GM12878 (cell line): ENCODE results near the gene MTO1. TPM values are rescaled to one million over a fixed set of nuclear protein-coding genes. Genes with fewer than 3 reads are reported as not detected.

Experiments
- CREB1 ChIP-seq: IDR thresholded peaks from 2 replicates; pipeline ENCODE4 v1.6.1; 2012; ENCODE audit warnings: low read depth, mild to moderate bottlenecking, inconsistent platforms
- CTCF ChIP-seq, 3 experiments: IDR thresholded peaks in 2 of 3; conservative IDR thresholded peaks in 1 of 3; 2 replicates each; pipeline ENCODE4 v1.5.1; 2011; ENCODE audit warnings: low read depth in 3 of 3, low read length in 3 of 3, mild to moderate bottlenecking in 3 of 3, control low read depth in 2 of 3, moderate library complexity in 2 of 3, inconsistent platforms in 1 of 3, mixed read lengths in 1 of 3; ENCODE audit not compliant: control insufficient read depth in 2 of 3, insufficient read depth in 1 of 3; ENCODE audit errors: extremely low read depth in 1 of 3
- E2F8 ChIP-seq: fragments of 450-650 bp; IDR thresholded peaks from 2 replicates; pipeline ENCODE4 v1.6.1; 2018; ENCODE audit warnings: mild to moderate bottlenecking, low read depth, moderate library complexity; ENCODE audit not compliant: partially characterized antibody
- FOXM1 ChIP-seq: IDR thresholded peaks from 2 replicates; pipeline ENCODE4 v1.6.1; 2012; ENCODE audit warnings: low read depth, mild to moderate bottlenecking, inconsistent platforms, low read length, moderate library complexity
- GATAD2B ChIP-seq: fragments of 450-650 bp; conservative IDR thresholded peaks from 2 replicates; pipeline ENCODE4 v1.6.1; 2017; ENCODE audit warnings: low read depth, mild to moderate bottlenecking, moderate library complexity
- IRF4 ChIP-seq: IDR thresholded peaks from 2 replicates; pipeline ENCODE4 v1.6.1; 2011; ENCODE audit warnings: low read depth, low read length
- JUNB ChIP-seq: IDR thresholded peaks from 2 replicates; pipeline ENCODE4 v1.6.1; 2016; ENCODE audit warnings: antibody characterized with exemption, mild to moderate bottlenecking
- JUND ChIP-seq: IDR thresholded peaks from 2 replicates; pipeline ENCODE4 v1.6.1; 2012; ENCODE audit warnings: low read depth, mild to moderate bottlenecking, low read length, improper control_type of control experiment, moderate library complexity
- MEF2B ChIP-seq: fragments of 450-650 bp; IDR thresholded peaks from 2 replicates; pipeline ENCODE4 v1.6.1; 2018; ENCODE audit warnings: mild to moderate bottlenecking, moderate library complexity; ENCODE audit not compliant: partially characterized antibody, poor library complexity, severe bottlenecking
- MXI1 ChIP-seq: fragments of 150-350 bp; IDR thresholded peaks from 2 replicates; pipeline ENCODE4 v1.6.1; 2011; ENCODE audit warnings: low read depth, mild to moderate bottlenecking, inconsistent platforms, low read length, improper control_type of control experiment
- NBN ChIP-seq: fragments of 450-650 bp; IDR thresholded peaks from 2 replicates; pipeline ENCODE4 v1.6.1; 2016
- NFXL1 ChIP-seq: fragments of 450-650 bp; IDR thresholded peaks from 2 replicates; pipeline ENCODE4 v1.6.1; 2017; ENCODE audit warnings: antibody characterized with exemption, mild to moderate bottlenecking, borderline replicate concordance
- NFYB ChIP-seq: IDR thresholded peaks from 2 replicates; pipeline ENCODE4 v1.6.1; 2011; ENCODE audit warnings: low read depth, mild to moderate bottlenecking, low read length, improper control_type of control experiment, moderate library complexity; ENCODE audit not compliant: insufficient read depth
- PAX5 ChIP-seq: IDR thresholded peaks from 2 replicates; pipeline ENCODE4 v1.6.1; 2011; ENCODE audit warnings: low read depth, low read length, borderline replicate concordance
- RAD51 ChIP-seq: fragments of 450-650 bp; IDR thresholded peaks from 2 replicates; pipeline ENCODE4 v1.6.1; 2016; ENCODE audit warnings: moderate library complexity, mild to moderate bottlenecking, inconsistent platforms
- RB1 ChIP-seq: fragments of 450-650 bp; formaldehyde crosslinking; IDR thresholded peaks from 2 replicates; pipeline ENCODE4 v1.6.1; 2017; ENCODE audit warnings: mild to moderate bottlenecking, borderline replicate concordance
- RELA ChIP-seq: fragments of 450-650 bp; IDR thresholded peaks from 2 replicates; pipeline ENCODE4 v1.8.0; 2014; ENCODE audit warnings: borderline replicate concordance; ENCODE audit not compliant: partially characterized antibody
- SIN3A ChIP-seq: IDR thresholded peaks from 2 replicates; pipeline ENCODE4 v1.6.1; 2012; ENCODE audit warnings: low read depth, low read length, improper control_type of control experiment
- SMAD1 ChIP-seq: fragments of 450-650 bp; IDR thresholded peaks from 2 replicates; pipeline ENCODE4 v1.6.1; 2018; ENCODE audit warnings: mild to moderate bottlenecking, low read depth; ENCODE audit not compliant: partially characterized antibody
- SMARCA5 ChIP-seq: fragments of 450-650 bp; IDR thresholded peaks from 2 replicates; pipeline ENCODE4 v1.6.1; 2017; ENCODE audit warnings: mild to moderate bottlenecking
- SREBF2 ChIP-seq: IDR thresholded peaks from 2 replicates; pipeline ENCODE4 v1.6.1; 2012; ENCODE audit warnings: mild to moderate bottlenecking, low read length
- ZNF24 ChIP-seq: fragments of 450-650 bp; IDR thresholded peaks from 2 replicates; pipeline ENCODE4 v1.6.1; 2017; ENCODE audit warnings: antibody characterized with exemption, mild to moderate bottlenecking
- polyA plus RNA-seq, 11 experiments: library from polyadenylated mRNA; depleted of rRNA in 4 of 11; unstranded in 6 of 11; stranded (reverse) in 5 of 11; fragments of >200 nt; fragmentation: Nextera tagmentation in 4 of 11; fragmentation: Illumina TruSeq in 1 of 11; extraction: Ambion mirVana in 4 of 11; extraction: Trizol in 1 of 11; gene quantifications; 1 replicate in 1 of 11; 2 replicates in 10 of 11; pipeline versions ENCODE4 v1.2.1 to v1.2.3, GENCODE V29; 2011 to 2016; ENCODE audit warnings: inconsistent platforms in 2 of 11, missing spikeins in 2 of 11, low read depth in 1 of 11
- total RNA-seq, 4 experiments: library from RNA; depleted of rRNA in 3 of 4; stranded (reverse); fragments of >200 nt in 3 of 4; fragmentation: Illumina TruSeq in 1 of 4; extraction: Trizol in 1 of 4; gene quantifications; 2 replicates each; pipeline versions ENCODE4 v1.2.1 to v1.2.3, GENCODE V29; 2013 to 2021
- TF ChIP-seq, protein P1 (sequence below): fragments of 450-650 bp; conservative IDR thresholded peaks from 2 replicates; pipeline ENCODE4 v1.6.1; 2017; ENCODE audit warnings: mild to moderate bottlenecking, moderate library complexity
- TF ChIP-seq, protein P2 (sequence below): IDR thresholded peaks from 2 replicates; pipeline ENCODE4 v1.6.1; 2011; ENCODE audit warnings: mild to moderate bottlenecking, low read depth, low read length, moderate library complexity; ENCODE audit not compliant: insufficient replicate concordance

The MTO1 gene
- total and polyA plus RNA-seq, 10 of the 15 experiments (the other 5 are each of a cell fraction or from before 2014, with no cell fraction given), result 24.8 to 53.6 (median 33.1) TPM

- TF ChIP-seq CTCF (IDR thresholded peaks at IDR 0.05 in 2 of 3, conservative IDR thresholded peaks at IDR 0.05 in 1 of 3; ENCODE audit: control insufficient read depth in 2 of 3, extremely low read depth in 1 of 3, insufficient read depth in 1 of 3, low read depth in 3 of 3, low read length in 3 of 3) (0 out of 6 replicates have a peak, but pooled peaks of 1 of the 3 experiments have one; percentile 1), NFXL1 (no peak), SIN3A (0 out of 2 replicates have a peak, but pooled peaks have one; percentile 62), SMAD1 (no peak), MEF2B (peak; percentile 8), RELA (no peak), NBN (no peak), SREBF2 (no peak), MXI1 (no peak), SMARCA5 (no peak), PAX5 (no peak), RAD51 (no peak), JUND (0 out of 2 replicates have a peak, but pooled peaks have one; percentile 11), RB1 (no peak), CREB1 (peak; percentile 43; the same call in 1 of the 2 replicates), FOXM1 (no peak), JUNB (no peak), NFYB (no peak), IRF4 (no peak), GATAD2B (peak; percentile 73), E2F8 (no peak), ZNF24 (no peak)
- TF ChIP-seq, protein P1, sequence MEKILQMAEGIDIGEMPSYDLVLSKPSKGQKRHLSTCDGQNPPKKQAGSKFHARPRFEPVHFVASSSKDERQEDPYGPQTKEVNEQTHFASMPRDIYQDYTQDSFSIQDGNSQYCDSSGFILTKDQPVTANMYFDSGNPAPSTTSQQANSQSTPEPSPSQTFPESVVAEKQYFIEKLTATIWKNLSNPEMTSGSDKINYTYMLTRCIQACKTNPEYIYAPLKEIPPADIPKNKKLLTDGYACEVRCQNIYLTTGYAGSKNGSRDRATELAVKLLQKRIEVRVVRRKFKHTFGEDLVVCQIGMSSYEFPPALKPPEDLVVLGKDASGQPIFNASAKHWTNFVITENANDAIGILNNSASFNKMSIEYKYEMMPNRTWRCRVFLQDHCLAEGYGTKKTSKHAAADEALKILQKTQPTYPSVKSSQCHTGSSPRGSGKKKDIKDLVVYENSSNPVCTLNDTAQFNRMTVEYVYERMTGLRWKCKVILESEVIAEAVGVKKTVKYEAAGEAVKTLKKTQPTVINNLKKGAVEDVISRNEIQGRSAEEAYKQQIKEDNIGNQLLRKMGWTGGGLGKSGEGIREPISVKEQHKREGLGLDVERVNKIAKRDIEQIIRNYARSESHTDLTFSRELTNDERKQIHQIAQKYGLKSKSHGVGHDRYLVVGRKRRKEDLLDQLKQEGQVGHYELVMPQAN, result peak; percentile 57; the same call in 1 of the 2 replicates
- TF ChIP-seq, protein P2, sequence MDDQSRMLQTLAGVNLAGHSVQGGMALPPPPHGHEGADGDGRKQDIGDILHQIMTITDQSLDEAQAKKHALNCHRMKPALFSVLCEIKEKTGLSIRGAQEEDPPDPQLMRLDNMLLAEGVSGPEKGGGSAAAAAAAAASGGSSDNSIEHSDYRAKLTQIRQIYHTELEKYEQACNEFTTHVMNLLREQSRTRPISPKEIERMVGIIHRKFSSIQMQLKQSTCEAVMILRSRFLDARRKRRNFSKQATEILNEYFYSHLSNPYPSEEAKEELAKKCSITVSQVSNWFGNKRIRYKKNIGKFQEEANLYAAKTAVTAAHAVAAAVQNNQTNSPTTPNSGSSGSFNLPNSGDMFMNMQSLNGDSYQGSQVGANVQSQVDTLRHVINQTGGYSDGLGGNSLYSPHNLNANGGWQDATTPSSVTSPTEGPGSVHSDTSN, result no peak
Observed at GRCh38 chr6:73521351-73521985, 59.9 kb downstream of the MTO1 start (continued).
